ENCODE results near the gene NAV2. TPM values are rescaled to one million over a fixed set of nuclear protein-coding genes. Genes with fewer than 3 reads are reported as not detected.

The NAV2 gene
- total and polyA plus RNA-seq, 2 experiments from 2014 or later: 26.0 to 45.0 TPM

DNA sequence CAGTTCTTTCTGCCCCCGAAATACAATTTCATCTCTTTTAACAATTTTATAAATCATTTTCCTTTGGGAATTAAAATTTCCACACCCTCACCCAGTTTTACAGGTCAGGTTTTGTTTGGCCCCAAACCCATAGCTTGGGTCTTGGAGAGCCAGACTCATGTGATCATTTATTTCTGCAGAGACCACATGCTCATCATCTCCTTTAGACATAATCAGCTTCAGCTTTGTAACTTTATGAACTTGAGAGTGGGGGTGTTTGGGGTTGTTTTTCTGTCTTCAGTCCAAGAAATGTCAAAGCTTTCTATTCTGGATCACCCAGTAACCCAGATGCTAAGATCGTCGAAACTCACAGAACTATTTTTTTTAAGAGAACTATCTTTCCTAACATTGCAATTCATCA lies 376.7 kb downstream of the NAV2 start:
- Mint-ChIP-seq H3K9me3 (no peaks in the 10 kb centered on the region), H3K27me3 (ENCODE audit: insufficient read depth, low read depth, poor library complexity) (peaks cover 3% of the 10 kb centered on the region), H3K4me1 (peaks cover 3% of the 10 kb centered on the region; the same call in 2 of the 3 replicates), H3K36me3 (ENCODE audit: low read depth) (peaks cover 87% of the 10 kb centered on the region), H3K27ac (no peak overlapping the region), H3K4me3 (no peak overlapping the region)
- Histone ChIP-seq H3K27me3 (ENCODE audit: insufficient read depth) (no peaks in the 10 kb centered on the region), H3K27ac (ENCODE audit: low read depth) (0 out of 2 replicates have a peak overlapping the region, but pooled peaks have one; percentile 14), H4K20me1 (replicated peaks; ENCODE audit: insufficient read depth) (peaks cover 3% of the 10 kb centered on the region; the same call in 1 of the 2 replicates), H3K36me3 (ENCODE audit: insufficient read depth) (peaks cover 15% of the 10 kb centered on the region), H3F3A (replicated peaks; ENCODE audit: low read depth) (no peaks in the 10 kb centered on the region), H3K4me1 (ENCODE audit: insufficient read depth) (no peaks in the 10 kb centered on the region), H3K4me3 (no peak overlapping the region), H3K4me2 (no peak overlapping the region), H3K9me2 (ENCODE audit: insufficient read depth) (no peaks in the 10 kb centered on the region), H3K79me2 (replicated peaks; ENCODE audit: insufficient read depth) (no peaks in the 10 kb centered on the region), H2AFZ (no peak overlapping the region)
- ATAC-seq: no peak
- TF ChIP-seq, protein P1, sequence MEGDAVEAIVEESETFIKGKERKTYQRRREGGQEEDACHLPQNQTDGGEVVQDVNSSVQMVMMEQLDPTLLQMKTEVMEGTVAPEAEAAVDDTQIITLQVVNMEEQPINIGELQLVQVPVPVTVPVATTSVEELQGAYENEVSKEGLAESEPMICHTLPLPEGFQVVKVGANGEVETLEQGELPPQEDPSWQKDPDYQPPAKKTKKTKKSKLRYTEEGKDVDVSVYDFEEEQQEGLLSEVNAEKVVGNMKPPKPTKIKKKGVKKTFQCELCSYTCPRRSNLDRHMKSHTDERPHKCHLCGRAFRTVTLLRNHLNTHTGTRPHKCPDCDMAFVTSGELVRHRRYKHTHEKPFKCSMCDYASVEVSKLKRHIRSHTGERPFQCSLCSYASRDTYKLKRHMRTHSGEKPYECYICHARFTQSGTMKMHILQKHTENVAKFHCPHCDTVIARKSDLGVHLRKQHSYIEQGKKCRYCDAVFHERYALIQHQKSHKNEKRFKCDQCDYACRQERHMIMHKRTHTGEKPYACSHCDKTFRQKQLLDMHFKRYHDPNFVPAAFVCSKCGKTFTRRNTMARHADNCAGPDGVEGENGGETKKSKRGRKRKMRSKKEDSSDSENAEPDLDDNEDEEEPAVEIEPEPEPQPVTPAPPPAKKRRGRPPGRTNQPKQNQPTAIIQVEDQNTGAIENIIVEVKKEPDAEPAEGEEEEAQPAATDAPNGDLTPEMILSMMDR (conservative IDR thresholded peaks at IDR 0.05; ENCODE audit: low read depth in 2 of 2): no peak
- TF ChIP-seq, protein P2, sequence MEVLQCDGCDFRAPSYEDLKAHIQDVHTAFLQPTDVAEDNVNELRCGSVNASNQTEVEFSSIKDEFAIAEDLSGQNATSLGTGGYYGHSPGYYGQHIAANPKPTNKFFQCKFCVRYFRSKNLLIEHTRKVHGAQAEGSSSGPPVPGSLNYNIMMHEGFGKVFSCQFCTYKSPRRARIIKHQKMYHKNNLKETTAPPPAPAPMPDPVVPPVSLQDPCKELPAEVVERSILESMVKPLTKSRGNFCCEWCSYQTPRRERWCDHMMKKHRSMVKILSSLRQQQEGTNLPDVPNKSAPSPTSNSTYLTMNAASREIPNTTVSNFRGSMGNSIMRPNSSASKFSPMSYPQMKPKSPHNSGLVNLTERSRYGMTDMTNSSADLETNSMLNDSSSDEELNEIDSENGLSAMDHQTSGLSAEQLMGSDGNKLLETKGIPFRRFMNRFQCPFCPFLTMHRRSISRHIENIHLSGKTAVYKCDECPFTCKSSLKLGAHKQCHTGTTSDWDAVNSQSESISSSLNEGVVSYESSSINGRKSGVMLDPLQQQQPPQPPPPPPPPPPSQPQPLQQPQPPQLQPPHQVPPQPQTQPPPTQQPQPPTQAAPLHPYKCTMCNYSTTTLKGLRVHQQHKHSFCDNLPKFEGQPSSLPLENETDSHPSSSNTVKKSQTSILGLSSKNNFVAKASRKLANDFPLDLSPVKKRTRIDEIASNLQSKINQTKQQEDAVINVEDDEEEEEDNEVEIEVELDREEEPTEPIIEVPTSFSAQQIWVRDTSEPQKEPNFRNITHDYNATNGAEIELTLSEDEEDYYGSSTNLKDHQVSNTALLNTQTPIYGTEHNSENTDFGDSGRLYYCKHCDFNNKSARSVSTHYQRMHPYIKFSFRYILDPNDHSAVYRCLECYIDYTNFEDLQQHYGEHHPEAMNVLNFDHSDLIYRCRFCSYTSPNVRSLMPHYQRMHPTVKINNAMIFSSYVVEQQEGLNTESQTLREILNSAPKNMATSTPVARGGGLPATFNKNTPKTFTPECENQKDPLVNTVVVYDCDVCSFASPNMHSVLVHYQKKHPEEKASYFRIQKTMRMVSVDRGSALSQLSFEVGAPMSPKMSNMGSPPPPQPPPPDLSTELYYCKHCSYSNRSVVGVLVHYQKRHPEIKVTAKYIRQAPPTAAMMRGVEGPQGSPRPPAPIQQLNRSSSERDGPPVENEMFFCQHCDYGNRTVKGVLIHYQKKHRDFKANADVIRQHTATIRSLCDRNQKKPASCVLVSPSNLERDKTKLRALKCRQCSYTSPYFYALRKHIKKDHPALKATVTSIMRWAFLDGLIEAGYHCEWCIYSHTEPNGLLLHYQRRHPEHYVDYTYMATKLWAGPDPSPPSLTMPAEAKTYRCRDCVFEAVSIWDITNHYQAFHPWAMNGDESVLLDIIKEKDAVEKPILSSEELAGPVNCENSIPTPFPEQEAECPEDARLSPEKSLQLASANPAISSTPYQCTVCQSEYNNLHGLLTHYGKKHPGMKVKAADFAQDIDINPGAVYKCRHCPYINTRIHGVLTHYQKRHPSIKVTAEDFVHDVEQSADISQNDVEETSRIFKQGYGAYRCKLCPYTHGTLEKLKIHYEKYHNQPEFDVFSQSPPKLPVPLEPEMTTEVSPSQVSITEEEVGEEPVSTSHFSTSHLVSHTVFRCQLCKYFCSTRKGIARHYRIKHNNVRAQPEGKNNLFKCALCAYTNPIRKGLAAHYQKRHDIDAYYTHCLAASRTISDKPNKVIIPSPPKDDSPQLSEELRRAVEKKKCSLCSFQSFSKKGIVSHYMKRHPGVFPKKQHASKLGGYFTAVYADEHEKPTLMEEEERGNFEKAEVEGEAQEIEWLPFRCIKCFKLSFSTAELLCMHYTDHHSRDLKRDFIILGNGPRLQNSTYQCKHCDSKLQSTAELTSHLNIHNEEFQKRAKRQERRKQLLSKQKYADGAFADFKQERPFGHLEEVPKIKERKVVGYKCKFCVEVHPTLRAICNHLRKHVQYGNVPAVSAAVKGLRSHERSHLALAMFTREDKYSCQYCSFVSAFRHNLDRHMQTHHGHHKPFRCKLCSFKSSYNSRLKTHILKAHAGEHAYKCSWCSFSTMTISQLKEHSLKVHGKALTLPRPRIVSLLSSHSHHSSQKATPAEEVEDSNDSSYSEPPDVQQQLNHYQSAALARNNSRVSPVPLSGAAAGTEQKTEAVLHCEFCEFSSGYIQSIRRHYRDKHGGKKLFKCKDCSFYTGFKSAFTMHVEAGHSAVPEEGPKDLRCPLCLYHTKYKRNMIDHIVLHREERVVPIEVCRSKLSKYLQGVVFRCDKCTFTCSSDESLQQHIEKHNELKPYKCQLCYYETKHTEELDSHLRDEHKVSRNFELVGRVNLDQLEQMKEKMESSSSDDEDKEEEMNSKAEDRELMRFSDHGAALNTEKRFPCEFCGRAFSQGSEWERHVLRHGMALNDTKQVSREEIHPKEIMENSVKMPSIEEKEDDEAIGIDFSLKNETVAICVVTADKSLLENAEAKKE (CRISPR knock-in tag; IDR thresholded peaks at IDR 0.05): no peak
- TF ChIP-seq STAT1 (IDR thresholded peaks at IDR 0.05; ENCODE audit: unreplicated experiment) (no peak), CREB1 (CRISPR knock-in tag; IDR thresholded peaks at IDR 0.05; ENCODE audit: low read depth) (no peak), EZH2 (IDR thresholded peaks at IDR 0.05; ENCODE audit: low read depth, unreplicated experiment) (no peak), EZH2phosphoT487 (IDR thresholded peaks at IDR 0.05; ENCODE audit: unreplicated experiment) (no peak), JUNB (IDR thresholded peaks at IDR 0.05; ENCODE audit: unreplicated experiment) (no peak), NANOG (IDR thresholded peaks at IDR 0.05; ENCODE audit: borderline replicate concordance) (no peak), POLR2AphosphoS5 (IDR thresholded peaks at IDR 0.05; ENCODE audit: low read depth) (no peak), ZNF114 (CRISPR knock-in tag; IDR thresholded peaks at IDR 0.05) (no peak)
- TF ChIP-seq, protein P3, sequence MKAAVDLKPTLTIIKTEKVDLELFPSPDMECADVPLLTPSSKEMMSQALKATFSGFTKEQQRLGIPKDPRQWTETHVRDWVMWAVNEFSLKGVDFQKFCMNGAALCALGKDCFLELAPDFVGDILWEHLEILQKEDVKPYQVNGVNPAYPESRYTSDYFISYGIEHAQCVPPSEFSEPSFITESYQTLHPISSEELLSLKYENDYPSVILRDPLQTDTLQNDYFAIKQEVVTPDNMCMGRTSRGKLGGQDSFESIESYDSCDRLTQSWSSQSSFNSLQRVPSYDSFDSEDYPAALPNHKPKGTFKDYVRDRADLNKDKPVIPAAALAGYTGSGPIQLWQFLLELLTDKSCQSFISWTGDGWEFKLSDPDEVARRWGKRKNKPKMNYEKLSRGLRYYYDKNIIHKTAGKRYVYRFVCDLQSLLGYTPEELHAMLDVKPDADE (IDR thresholded peaks at IDR 0.05): no peak
- TF ChIP-seq, protein P4, sequence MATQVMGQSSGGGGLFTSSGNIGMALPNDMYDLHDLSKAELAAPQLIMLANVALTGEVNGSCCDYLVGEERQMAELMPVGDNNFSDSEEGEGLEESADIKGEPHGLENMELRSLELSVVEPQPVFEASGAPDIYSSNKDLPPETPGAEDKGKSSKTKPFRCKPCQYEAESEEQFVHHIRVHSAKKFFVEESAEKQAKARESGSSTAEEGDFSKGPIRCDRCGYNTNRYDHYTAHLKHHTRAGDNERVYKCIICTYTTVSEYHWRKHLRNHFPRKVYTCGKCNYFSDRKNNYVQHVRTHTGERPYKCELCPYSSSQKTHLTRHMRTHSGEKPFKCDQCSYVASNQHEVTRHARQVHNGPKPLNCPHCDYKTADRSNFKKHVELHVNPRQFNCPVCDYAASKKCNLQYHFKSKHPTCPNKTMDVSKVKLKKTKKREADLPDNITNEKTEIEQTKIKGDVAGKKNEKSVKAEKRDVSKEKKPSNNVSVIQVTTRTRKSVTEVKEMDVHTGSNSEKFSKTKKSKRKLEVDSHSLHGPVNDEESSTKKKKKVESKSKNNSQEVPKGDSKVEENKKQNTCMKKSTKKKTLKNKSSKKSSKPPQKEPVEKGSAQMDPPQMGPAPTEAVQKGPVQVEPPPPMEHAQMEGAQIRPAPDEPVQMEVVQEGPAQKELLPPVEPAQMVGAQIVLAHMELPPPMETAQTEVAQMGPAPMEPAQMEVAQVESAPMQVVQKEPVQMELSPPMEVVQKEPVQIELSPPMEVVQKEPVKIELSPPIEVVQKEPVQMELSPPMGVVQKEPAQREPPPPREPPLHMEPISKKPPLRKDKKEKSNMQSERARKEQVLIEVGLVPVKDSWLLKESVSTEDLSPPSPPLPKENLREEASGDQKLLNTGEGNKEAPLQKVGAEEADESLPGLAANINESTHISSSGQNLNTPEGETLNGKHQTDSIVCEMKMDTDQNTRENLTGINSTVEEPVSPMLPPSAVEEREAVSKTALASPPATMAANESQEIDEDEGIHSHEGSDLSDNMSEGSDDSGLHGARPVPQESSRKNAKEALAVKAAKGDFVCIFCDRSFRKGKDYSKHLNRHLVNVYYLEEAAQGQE (IDR thresholded peaks at IDR 0.05; ENCODE audit: unreplicated experiment): no peak
- no peak for DNase-seq (ENCODE audit: low spot score)

Measured in GM23338 (cell line).